Hematopoietic multipotent progenitor cell treated with erythropoietin and hydrocortisone succinate and interleukin-3 and kit ligand, for 4 days (in vitro differentiated cells): ENCODE data around the gene TMEM100.

Source experiments
- DNase-seq: peaks from one replicate; pipeline ENCODE4 v3.0.0-alpha.2; 2015

Gene TMEM100, protein sequence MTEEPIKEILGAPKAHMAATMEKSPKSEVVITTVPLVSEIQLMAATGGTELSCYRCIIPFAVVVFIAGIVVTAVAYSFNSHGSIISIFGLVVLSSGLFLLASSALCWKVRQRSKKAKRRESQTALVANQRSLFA

GRCh38 chr17:55722742-55723487, at the start of gene TMEM100:
Gene TMEM100 (minus strand): TSS chr17:55722864. CDS start chr17:55721070, 1,794 bp downstream.
- peak; percentile 40 for DNase-seq

GRCh38 chr17:55772086-55772485, 49.4 kb upstream of the TMEM100 start:
- DNase-seq = no peak

DNA sequence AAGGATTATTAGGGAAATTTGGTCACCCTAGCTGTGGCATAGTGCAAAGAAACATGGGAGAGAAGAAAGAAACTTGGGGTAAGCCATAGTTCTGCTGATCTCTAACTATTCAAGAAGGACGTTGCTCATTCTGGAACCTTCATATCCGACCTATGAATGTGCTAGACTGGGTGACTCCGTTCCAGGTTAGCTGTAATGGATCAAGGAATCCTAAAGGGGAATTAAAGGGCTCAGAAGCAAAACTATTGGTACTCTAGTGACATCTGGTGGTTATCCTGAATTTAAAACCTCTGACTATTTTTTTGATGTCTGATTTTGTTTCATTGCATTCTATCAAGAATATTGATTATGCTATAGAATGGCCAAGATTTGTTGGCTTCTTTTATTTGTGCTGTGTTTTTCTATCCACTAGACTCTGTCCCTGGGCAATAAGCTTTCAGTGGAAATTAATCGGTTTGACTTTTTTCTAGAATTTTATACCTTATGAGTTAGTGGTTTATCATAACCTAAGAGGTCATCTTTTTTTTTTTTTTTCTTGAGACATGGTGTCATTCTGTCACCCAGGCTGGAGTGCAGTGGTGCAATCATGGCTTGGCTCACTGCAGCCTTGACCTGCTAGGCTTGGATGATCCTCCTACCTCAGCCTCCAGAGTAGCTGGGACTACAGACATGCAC, 47.7 kb upstream of the TMEM100 start:
- DNase-seq = peak; percentile 61

- DNase-seq = no peak
Observed at GRCh38 chr17:55769625-55770000, 46.9 kb upstream of the TMEM100 start.

DNA sequence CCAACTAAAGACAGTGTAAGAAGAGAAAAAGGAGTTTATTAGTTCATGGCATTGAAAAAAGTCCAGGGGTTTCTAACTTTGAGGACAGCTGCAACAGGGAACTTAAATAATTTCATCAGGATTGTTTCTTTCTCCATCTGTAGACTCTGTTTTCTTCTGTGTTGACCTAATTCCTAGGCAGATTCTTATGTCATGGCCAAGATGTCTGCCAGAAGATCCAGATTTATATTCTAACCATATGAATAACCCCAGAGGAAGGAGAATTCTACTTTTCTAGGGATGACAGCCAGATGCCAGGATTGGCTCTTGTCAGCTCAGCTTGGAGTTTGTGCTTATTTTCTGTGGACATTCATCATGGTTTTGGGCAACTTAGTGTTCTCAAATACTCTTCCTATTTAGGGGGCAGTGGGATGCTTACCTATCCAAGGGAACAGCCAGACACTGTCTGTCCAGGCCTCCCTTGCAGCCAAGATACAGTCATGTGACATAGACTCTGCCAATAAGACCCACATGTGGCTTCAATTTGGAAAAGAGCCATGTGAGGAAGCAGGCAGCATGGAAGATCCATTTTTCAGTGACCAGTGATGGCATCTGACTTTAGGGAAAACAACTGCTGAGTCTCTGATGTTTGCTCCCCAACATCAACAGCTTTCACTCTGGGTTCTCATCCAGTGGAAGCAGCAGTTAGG, 46.4 kb upstream of the TMEM100 start:
- DNase-seq = no peak

DNA sequence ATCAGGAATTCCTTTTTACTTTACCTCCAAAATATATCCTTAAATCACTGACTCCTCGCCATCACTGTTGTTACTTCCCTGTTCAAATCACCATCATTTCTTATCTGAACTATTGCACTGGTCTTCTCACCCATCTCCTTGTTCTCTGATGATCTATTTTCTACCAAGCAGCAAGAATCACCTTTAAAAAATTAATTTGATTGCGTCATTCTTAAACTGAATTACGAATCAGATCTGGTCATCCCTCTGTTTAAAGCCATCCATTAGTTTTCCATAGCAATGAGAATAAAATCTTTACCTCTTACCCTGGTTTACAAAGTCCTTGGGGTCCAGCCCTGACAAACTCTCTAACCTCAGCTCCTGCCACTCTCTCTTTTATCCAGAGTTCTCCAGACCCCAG, 42.8 kb upstream of the TMEM100 start:
- DNase-seq = no peak

- DNase-seq = no peak
Observed at GRCh38 chr17:55764610-55765009, 41.9 kb upstream of the TMEM100 start.

- DNase-seq = no peak
Observed at GRCh38 chr17:55763856-55764255, 41.2 kb upstream of the TMEM100 start.

DNA sequence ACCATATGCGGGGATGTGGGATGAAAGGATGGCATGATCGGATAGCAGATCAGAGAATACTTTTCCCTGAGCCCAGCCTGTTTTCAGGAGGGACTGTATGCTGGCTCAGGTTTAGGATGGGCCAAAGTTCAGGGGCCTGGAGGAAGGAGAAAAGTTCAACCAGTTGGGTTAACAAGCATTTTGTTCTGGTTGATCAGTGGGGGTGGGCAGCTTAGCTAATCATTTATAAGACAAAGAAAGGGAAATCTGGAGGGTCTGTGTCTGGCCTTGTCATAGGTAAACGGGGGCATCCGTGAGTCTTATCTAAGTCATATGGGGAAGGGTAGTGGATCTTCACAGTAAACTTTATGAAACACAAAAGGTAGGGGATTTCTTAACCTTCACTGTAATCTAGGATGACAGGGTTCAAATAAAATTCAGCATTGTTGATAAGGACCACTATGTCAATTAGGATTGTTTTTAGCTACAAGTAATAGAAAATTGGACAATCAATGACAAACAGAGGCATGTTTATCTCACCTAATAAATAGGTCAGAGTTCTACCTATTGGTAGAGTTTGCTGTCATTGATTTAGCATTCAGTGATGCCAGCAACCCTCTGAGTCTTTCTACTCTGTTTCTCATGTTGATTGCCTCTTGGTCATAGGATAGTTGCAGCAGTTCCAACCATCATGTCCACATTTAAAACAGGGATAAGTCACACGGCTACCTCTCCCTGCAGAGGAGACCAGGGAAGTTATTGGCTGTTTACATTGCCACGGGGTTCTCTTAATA, 39.6 kb upstream of the TMEM100 start:
- no peak for DNase-seq

- DNase-seq = peak; percentile 62
Observed at GRCh38 chr17:55760643-55761355, 38.1 kb upstream of the TMEM100 start.

GRCh38 chr17:55758171-55758570, 35.5 kb upstream of the TMEM100 start:
- no peak for DNase-seq

DNA sequence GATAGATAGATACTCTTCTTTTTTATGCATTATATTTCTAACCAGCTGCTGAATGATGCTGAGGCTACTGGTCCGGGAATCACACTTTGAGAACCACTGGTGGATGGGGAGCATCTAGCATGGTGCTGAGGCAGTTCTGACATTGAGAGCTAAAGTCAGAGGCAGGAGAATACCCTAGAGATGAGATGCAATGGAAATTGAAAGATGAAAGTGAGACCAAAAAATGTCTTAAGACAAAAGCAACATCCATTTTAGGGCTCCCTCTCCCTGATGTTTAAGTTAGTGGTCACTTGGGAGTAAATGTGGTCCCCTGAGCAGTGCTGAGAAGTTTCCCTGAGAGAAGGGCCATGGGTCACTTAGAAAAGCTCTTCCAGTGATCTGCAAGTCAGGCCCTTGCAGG, 35.0 kb upstream of the TMEM100 start:
- DNase-seq = no peak

DNA sequence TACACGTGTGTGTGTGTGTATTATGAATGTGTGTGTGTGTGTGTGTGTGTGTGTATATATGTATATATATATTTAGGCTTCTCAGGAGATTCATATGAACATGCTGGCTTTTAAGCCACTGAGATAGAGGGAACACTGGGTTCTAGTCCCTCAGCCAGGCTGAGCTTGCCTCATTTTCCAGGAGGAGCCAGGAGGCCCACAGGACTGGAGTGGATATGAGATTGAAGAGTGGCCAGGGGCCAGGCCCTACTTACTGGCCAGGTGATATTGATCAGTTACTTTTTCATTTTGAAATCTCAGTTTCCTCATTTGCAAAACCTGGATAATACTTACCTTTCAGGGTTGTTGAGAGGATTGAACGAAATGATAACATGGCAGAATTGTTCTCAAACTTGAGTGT, 34.0 kb upstream of the TMEM100 start:
- DNase-seq = no peak

- DNase-seq = no peak
Observed at GRCh38 chr17:55751720-55752250, 29.1 kb upstream of the TMEM100 start.

DNA sequence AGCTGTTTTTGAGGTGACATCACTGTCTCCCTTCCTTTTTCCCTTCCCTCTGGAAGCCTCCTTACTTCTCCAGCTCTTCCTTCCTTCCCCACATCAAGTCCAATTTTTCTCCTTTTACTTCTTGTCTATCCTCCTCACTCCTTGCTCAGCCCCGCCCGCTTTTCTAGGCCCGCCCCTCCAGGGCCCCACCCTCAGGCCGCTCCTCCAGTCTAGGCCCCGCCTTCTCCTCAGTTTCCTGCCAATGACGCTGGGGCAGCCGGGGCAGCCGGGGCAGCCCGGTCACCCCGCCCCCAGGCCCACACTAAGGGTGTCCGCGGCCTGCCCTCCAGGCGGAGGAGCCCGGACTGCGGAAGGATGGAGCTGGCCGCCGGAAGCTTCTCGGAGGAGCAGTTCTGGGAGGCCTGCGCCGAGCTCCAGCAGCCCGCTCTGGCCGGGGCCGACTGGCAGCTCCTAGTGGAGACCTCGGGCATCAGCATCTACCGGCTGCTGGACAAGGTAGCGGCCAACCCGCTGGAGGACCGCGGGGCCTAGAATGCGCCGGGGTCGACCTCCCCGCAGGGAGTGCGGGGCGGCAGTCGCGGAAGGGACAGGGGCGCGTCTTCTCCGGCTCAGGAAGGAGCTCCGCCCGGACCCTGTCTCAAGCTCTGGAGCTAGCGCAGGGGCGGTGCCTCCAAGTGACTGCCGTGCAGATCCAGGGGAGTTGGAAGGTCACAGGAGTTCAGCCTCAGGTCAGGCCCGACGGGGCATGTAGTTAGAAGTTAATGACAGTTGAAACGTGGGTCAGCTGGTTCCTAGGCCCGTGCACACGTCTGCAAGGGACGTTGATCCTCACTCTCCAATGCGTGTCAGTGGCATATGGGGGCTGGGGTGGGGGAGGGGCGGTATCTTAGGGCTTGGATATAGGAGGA, 28.3 kb upstream of the TMEM100 start, which contains the start of gene PCTP:
PCTP (plus strand) TSS at position 302 of the 908 bp plus-strand sequence; CDS start at position 355, 53 bp downstream.
- DNase-seq = peak; percentile 98

GRCh38 chr17:55749985-55750384, 27.3 kb upstream of the TMEM100 start:
- DNase-seq = no peak

DNA sequence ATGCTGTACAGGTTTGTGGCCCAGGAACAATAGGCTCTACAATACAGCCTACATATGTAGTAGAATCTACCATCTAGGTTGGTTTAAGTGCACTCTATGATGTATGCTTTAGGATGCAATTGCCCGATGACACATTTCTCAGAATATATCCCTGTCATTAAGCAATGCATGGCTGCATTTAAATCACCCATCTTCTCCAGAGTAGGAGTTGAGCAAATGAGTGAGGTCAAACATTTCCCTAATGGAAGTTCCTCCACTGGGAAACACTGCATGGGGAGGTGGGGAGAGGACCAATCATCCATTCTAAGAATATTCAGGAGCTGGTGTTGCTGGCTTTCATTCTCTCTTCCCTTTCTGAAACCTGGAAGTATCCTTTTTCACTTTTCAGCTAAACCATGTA, 26.2 kb upstream of the TMEM100 start:
- no peak for DNase-seq

- no peak for DNase-seq
Observed at GRCh38 chr17:55747209-55747608, 24.5 kb upstream of the TMEM100 start.

- no peak for DNase-seq
Observed at GRCh38 chr17:55746466-55746865, 23.8 kb upstream of the TMEM100 start.

- no peak for DNase-seq
Observed at GRCh38 chr17:55745258-55745657, 22.6 kb upstream of the TMEM100 start.
